ENCODE data around the gene HOXC6. TPM values are rescaled to one million over a fixed set of nuclear protein-coding genes. Genes with fewer than 3 reads are reported as not detected.

HOXC6 gene
- total and polyA plus RNA-seq, 9 of the 15 experiments (the other 6 are each of a cell fraction or from before 2014, with no cell fraction given), result 0.06 to 4.0 (median 1.4) TPM

DNA sequence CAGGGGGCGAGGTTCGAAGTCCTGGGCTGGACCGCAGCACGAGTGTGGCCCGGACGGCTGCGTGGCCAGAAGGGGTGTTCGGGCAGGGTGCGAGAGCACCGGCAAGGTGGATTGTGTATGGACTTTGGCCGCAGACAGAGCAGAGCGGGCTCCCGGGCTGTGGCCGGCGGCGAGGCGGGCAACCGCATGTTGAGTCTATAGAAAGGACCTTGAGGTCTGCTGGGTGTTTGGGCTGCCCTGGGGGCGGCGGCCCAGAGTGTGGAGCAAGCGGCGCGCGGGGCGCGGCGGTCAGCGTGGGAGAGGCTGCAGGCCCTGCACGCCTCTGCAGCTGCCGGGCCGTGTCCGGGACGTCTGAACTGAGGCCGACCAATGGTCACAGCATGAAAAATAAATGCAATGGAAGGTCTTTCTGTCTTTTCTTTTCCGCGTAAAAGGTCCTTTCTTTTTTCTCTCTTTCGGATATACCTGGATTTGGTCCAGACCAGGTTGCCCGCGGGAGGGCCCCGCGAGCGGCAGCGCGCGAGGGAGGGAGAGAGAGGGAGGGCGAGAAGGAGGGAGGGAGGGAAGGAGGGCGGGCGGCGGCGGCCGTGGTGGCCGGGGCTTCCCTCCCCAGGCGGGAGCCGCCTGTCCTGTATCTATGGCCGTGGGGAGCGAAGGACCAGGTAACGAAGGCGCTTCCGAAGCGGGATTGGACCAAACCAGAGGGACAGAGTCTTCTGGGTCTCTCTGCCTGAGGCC lies 33.8 kb upstream of the HOXC6 start (continued):
- TF ChIP-seq, protein P1, sequence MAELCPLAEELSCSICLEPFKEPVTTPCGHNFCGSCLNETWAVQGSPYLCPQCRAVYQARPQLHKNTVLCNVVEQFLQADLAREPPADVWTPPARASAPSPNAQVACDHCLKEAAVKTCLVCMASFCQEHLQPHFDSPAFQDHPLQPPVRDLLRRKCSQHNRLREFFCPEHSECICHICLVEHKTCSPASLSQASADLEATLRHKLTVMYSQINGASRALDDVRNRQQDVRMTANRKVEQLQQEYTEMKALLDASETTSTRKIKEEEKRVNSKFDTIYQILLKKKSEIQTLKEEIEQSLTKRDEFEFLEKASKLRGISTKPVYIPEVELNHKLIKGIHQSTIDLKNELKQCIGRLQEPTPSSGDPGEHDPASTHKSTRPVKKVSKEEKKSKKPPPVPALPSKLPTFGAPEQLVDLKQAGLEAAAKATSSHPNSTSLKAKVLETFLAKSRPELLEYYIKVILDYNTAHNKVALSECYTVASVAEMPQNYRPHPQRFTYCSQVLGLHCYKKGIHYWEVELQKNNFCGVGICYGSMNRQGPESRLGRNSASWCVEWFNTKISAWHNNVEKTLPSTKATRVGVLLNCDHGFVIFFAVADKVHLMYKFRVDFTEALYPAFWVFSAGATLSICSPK (IDR thresholded peaks at IDR 0.05; ENCODE audit: borderline replicate concordance), result no peak
- TF ChIP-seq ETV5 (CRISPR knock-in tag; IDR thresholded peaks at IDR 0.05; ENCODE audit: low read depth), result 0 out of 2 replicates have a peak, but pooled peaks have one; percentile 37
- no peak for TF ChIP-seq ZNF586 (CRISPR knock-in tag; conservative IDR thresholded peaks at IDR 0.05)
- no peak for TF ChIP-seq EWSR1 (IDR thresholded peaks at IDR 0.05; ENCODE audit: borderline replicate concordance, low read depth, partially characterized antibody)
- TF ChIP-seq YY1 (IDR thresholded peaks at IDR 0.05; ENCODE audit: borderline replicate concordance in 1 of 3, control insufficient read depth in 1 of 3, extremely low read depth in 1 of 3, insufficient read depth in 3 of 3, insufficient read length in 1 of 3, insufficient replicate concordance in 2 of 3, low read depth in 1 of 3, low read length in 2 of 3), result peak in 2 of 3 experiments; percentile 27 to 70
- TF ChIP-seq EP300 (IDR thresholded peaks at IDR 0.05; ENCODE audit: low read length), result no peak
- TF ChIP-seq, protein P2, sequence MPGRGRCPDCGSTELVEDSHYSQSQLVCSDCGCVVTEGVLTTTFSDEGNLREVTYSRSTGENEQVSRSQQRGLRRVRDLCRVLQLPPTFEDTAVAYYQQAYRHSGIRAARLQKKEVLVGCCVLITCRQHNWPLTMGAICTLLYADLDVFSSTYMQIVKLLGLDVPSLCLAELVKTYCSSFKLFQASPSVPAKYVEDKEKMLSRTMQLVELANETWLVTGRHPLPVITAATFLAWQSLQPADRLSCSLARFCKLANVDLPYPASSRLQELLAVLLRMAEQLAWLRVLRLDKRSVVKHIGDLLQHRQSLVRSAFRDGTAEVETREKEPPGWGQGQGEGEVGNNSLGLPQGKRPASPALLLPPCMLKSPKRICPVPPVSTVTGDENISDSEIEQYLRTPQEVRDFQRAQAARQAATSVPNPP (IDR thresholded peaks at IDR 0.05; ENCODE audit: borderline replicate concordance, insufficient read depth, insufficient read length), result no peak
- no peak for TF ChIP-seq ZNF347 (CRISPR knock-in tag; IDR thresholded peaks at IDR 0.05; ENCODE audit: low read depth)
- TF ChIP-seq, protein P3, sequence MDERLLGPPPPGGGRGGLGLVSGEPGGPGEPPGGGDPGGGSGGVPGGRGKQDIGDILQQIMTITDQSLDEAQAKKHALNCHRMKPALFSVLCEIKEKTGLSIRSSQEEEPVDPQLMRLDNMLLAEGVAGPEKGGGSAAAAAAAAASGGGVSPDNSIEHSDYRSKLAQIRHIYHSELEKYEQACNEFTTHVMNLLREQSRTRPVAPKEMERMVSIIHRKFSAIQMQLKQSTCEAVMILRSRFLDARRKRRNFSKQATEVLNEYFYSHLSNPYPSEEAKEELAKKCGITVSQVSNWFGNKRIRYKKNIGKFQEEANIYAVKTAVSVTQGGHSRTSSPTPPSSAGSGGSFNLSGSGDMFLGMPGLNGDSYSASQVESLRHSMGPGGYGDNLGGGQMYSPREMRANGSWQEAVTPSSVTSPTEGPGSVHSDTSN (CRISPR knock-in tag; IDR thresholded peaks at IDR 0.05; ENCODE audit: low read depth), result no peak
- TF ChIP-seq, protein P3 (tag; conservative IDR thresholded peaks at IDR 0.05; ENCODE audit: low read depth), result no peak
- TF ChIP-seq ZNF263 (CRISPR knock-in tag; IDR thresholded peaks at IDR 0.05; ENCODE audit: borderline replicate concordance), result no peak; the same call in 1 of the 2 replicates
- no peak for TF ChIP-seq BMI1 (IDR thresholded peaks at IDR 0.05; ENCODE audit: low read length)
- TF ChIP-seq PRPF4 (IDR thresholded peaks at IDR 0.05; ENCODE audit: insufficient read depth, low read depth, low read length, poor library complexity, severe bottlenecking), result no peak
- no peak for TF ChIP-seq COPS2 (conservative IDR thresholded peaks at IDR 0.05)
- TF ChIP-seq ZNF57 (CRISPR knock-in tag; IDR thresholded peaks at IDR 0.05), result no peak
